NCI-H526 (cell line): ENCODE results near the gene MUC5B.
"Not testable (repeated sequence)": the region's sequence is repeated elsewhere in the genome, so short reads cannot be mapped to it uniquely, and the experiment has no call there.

ENCODE experiments used
- DNase-seq, 2 experiments: peaks; one replicate each; lab custom pipeline; 2025; lab: John Stamatoyannopoulos, UW

The MUC5B gene

GRCh38 chr11:1203505-1204271, 19.2 kb upstream of the MUC5B start:
- DNase-seq, result no peak

DNA sequence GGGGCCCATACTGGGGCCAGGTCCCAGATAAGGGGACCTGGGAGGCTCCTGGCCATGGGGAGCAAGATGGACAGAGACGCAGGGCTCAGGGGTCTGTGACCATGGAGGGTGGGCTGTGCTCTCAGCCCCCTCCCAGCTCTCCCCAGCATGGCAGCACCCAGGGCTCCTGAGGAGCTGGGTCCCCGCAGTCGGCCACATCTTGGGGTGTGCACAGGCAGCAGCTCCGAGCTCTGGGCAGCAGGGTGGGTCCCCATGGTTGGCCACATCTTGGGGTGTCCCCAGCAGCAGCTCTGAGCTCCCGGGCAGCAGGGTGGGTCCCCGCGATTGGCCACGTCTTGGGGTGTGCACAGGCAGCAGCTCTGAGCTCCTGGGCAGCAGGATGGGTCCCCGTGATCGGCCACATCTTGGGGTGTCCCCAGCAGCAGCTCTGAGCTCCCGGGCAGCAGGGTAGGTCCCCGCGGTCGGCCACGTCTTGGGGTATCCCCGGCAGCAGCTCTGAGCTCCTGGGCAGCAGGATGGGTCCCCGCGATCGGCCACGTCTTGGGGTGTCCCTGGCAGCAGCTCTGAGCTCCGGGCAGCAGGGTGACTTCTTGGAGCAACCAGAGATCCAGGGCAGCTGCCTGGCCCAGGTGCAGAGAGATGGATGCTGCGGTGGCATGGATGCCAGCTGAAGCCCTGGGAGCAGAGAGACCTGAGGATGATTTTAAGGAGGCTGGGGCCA, 18.3 kb upstream of the MUC5B start:
- no peak for DNase-seq

- no peak for DNase-seq
Observed at GRCh38 chr11:1205121-1205986, 17.5 kb upstream of the MUC5B start.

GRCh38 chr11:1205987-1206331, 16.9 kb upstream of the MUC5B start:
- no peak for DNase-seq

DNA sequence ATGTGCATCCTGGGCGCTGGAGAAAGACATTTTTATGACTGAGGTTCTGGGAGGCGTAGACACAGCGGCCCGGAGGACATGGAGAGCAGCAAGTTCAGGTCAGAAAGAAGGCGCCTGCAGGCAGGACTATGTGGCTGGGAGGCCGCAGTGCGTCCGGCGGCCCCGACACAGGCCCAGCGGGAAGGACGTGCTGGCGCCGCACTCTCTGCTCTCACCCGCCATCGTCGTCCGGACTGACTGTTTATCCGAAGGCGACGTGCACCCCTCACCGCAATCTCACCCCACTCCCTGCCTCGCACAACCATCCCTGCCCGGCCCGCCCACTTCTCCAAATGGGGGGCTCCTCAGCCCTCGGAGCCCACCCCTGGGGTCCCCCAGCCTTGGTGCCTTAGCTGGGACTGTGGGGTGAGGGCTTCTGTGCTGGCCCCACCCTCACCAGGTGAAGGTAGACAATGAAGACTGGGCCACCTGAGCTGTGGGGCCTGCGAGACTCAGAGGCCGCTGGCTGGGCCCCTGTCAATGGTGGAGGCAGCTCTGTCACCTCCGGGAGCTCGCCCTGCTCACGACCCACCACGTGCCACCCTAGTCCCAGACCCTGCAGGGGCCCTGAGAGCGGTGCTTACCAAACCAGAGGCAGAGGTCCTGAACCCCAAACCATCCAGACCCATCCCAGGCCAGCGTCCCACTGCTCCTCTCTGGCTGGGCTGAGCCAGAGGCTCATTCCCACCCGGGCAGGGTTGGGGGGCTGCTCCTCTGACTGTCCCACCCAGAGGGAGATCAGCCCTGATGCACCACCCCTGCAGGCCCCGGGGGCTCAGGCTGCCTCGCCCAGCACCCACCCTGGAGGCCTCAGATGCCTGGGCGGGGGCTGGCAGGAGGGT, 16.2 kb upstream of the MUC5B start:
- no peak for DNase-seq

DNA sequence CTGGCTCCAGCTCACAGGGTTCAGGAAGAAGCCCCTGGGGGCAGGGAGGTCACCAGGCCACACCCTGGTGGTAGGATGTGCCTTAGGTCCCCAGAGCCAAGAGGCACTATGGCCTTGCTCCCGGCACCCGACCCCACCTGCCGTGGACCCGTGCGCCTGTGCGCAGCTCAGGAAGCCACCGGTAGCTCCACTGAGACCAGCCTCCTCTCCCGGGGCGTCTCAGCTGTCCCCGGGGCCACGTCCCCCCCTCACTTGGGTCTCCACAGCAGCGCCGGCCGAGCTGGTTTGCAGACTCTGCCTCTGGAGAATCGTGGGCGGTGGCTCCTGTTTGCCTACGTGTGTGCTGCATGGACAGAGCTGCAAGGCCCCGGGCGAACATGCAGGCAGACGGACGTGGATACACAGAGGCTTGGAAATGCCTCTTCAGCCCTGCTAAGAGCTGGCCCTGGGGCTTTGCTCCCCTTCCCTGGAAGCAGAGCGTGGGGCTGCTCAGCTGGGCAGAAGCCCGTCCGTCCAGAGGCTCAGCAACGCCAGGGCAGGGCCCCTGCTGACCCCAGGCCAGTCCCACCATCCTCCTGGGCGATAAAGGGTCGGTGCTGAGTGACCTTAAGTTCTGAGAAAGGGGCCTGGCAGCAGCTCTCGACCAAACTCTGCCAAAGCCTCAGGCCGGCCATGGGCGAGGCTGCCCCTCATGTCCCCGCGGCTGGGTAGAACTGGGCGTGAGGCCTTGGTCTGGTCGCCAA, 15.3 kb upstream of the MUC5B start:
- no peak for DNase-seq

- no peak for DNase-seq
Observed at GRCh38 chr11:1208144-1208393, 14.8 kb upstream of the MUC5B start.

- no peak for DNase-seq
Observed at GRCh38 chr11:1208394-1209261, 14.2 kb upstream of the MUC5B start.

DNA sequence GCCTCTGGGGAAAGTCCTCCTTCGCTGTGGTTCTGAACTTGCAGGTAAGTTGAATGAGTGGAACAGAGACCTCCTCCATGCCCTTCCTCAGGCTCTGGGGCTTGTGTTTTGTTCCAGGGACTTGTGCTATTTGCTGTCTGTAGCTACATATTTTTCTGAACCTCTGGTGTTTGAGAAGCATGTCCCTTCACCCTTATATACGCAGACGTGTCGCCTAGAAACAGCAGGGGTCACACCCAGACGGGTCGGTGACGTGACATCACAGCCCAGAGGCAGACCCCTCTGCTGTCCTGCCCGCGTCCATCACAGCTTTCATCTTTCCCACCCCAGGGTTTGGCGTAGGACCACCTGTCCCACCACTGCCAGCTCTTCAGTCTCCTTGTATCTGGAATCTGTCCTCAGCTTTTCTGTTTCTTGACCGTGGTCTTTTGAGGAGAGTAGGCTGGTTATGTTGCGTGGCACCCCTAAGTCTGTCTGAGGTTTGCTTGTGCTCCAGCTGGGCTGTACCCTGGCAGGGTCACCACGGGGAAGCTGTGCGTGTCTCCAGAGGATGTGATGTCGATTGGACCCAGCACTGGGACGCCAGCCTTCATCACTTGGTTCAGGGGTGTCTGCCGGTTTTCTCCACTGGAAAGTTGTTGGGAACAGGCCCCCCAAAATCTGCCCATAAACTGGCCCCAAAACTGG, 13.4 kb upstream of the MUC5B start:
- no peak for DNase-seq

GRCh38 chr11:1211838-1212237, 11.0 kb upstream of the MUC5B start:
- DNase-seq, result no peak

DNA sequence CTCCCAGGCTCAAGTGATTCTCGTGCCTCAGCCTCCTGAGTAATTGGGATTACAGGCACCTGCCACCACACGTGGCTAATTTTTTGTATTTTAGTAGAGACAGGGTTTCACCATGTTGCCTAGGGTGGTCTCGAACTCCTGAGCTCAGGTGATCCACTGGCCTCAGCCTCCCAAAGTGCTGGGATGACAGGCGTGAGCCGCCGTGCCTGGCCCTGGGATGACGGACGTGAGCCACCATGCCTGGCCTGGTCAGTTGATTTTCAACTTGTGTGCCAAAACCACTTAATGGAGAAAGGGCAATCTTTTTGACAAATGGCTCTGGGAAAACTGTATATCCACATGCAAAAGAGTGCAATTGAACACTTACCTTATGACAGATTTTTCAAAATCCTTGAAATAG, 7.0 kb upstream of the MUC5B start:
- not testable (repeated sequence) for DNase-seq

GRCh38 chr11:1217151-1217550, 5.7 kb upstream of the MUC5B start:
- DNase-seq, result no peak

GRCh38 chr11:1218256-1218787, 4.5 kb upstream of the MUC5B start:
- DNase-seq, result peak; percentile 60 to 84

DNA sequence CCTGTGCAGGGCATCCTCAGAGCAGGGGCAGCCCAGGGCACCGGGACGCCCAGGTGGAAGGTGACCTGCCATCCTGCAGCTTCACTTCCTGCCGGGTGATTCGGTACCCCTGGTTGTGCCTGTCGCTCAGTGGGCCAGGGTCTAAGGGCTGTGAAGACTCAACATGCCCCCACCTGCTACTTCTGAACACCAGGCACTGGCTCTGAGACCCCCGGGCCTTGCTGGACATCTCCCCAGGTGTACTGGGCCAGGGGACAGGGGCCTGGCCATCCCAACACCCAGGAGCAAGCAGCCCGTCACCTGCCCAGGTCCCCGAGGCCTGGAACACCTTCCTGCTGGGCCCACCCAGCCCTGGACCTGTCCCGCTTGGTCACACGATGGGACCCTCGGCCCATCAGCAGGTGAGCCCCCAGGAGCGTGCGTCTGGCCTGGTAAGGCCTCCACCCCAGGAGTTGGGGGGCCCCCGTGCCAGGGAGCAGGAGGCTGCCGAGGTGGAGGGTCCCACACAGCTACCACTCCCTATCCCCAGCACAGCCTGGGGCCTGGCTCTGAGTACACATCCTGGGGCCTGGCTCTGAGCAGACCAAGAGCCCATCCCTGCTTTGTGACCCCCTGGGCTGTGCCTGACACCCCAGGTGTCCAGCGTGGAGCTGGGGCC, 3.9 kb upstream of the MUC5B start:
- no peak for DNase-seq

DNA sequence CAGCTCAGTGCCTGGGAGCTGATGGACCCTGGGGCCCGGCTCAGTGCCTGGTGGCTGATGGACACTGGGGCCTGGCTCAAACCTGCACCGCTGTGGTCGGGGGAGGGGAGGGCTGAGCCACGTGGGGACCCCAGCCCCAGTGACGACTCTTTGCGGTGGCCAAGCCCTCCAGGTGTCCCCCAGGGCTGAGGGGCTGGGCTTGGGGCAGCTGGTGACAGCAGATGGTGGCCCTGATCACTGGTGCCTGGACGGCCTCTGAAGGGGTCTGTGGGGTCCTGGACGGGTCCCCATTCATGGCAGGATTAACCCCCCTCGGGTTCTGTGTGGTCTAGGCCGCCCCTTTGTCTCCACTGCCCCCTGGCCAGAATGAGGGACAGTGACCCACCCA, 3.4 kb upstream of the MUC5B start:
- DNase-seq, result no peak

DNA sequence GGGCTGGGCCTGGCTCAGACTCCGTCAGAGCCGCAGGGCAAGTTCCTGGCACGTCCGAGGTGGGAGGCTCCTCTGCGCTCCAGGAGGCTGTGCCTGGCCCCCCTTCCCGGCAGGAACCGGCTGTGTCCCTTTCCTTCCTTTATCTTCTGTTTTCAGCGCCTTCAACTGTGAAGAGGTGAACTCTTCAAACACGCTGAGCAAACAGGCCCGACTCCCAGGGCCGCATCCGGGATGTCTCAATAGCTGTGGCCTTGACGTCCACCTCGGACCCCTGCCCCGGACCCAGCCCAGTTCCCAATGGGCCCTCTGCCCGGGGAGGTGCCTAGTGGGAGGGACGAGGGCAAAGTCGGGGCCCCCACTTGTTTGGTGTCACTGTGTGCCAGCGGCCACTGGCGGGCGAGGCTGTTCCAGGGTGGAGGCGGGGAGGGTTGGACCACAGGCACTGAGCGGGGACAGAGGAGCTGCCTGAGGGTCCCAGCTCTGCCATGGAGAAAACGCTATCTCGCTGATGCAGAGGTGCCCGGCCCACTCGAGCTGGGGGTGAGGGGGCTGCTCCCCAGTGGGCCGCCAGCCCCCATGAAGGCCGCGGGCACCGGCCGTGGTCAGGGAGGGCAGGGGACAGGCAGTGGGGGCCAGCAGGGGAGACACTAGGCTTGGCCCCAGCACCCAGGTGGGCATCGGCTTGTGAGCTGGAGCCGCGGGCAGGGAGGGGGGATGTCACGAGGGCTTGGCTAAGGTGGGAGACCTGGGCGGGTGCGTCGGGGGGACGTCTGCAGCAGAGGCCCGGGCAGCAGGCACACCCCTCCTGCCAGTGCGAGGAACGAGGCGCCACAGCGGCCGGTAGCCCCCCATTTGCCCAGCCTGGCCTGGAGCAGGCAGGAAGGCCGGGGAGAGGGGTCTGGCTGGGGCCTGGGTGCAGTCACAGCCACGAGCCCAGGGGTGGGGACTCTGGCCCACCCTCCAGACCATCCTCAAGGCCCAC, 2.7 kb upstream of the MUC5B start:
- peak in 1 of 2 experiments; percentile 57 for DNase-seq

- peak in 1 of 2 experiments; percentile 53 for DNase-seq
Observed at GRCh38 chr11:1220941-1221721, 1.7 kb upstream of the MUC5B start.
